EL (cell line): ENCODE data around the gene GRAMD1B.
"Not testable (repeated sequence)": the region's sequence is repeated elsewhere in the genome, so short reads cannot be mapped to it uniquely, and the experiment has no call there.

ENCODE experiments used
- DNase-seq: peaks from one replicate; pipeline ENCODE4 v3.0.0-alpha.2; 2016

GRAMD1B gene

DNA sequence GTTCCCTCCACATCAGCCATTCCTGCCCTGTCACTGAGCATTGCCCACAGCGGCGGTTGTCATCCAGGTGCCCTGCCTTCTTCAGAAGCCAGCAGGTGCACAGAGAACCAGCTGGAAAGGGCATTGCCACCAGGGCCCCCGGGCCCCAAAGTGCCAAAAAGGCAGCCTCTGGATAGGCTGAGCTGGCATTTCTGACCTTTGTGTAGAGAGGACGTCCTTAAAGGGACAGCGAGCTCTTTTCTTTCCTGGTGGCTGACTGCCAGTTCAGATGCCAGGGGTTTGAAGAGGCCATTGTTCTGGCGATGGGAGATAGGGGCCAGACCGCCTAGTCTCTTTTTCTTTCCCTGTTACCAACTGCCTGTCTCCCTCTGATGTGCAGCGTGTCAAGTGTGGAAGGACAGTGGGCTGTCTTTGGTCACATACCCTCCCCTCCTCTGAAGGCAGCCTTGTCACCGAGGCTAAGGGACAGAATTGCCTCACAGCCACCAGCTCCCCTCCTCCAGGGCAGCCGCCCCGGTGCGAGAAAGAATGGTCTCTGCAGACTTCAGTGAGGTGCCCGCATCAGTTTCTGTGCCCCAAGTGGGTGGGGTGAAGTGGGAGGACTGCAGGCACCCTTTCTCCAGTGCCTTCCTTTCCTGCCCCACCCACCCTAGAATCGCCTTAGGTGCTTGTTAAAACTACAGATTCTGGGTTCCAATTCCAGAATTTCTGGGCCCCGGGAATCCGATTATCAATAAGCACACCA is 114.7 kb downstream of the GRAMD1B start:
- no peak for DNase-seq

DNA sequence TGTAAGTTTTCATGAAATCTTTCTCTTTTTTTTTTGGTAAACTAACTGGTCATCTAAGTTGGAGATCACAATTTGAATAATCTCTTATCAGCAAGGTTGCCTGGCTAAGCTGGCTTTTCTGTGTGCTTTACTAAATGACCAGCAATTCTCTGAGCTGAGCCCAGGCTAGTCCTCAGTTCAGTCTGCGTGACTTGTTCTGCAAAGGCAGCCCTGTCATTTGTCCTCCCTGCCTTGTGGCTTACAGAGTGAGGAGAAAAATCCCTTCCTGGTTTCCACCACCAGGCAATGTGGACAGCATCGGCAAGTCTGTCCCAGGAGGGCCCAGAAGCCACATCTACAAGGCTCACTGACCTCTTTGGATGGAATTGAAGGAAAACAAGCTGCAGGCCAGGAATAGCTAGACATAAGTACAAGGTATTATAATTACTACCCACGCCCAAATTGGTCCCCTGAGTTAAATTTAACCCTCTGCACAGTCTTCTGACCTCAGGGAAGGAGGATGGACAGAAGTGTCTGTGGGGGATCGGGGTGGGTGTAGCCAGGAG is 115.7 kb downstream of the GRAMD1B start:
- DNase-seq: no peak

DNA sequence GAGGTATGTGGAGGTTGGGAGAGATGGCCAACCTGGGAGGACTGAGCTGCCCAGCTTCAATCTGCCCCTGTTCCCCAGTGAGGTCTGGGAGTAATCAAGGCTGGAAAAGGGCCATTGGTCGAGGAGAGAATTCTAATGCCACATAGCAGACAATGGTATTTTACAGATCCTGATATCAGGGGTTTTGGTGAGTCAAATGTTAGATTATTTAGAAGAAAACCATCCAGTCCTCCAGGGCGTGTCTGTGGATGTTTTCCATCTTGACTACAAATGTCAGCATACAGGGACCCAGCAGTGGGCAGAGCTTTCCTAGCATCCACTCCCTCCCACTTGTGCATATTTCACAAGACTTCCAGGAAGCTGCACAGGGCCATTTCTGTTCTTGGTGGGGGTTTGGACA is 116.4 kb downstream of the GRAMD1B start:
- peak; percentile 82 for DNase-seq

DNA sequence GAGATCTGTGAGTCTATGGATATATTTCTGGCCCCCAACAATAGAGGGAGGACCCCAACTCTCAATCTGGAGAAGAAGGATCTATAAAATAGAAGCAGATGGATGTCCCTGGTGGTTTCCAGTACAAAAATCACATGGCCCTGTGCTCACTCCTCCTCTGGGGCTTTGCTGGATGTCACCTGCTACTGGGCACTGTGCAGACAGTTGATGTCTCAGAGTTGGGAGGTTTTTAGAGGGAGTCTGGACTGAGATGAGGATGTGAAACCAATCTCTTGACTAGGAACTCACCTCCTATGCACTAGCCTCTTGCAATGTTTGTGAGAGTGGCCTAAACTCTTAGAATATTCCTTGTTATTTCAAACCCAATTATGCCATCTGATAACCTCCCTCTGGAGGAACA is 117.1 kb downstream of the GRAMD1B start:
- no peak for DNase-seq

DNA sequence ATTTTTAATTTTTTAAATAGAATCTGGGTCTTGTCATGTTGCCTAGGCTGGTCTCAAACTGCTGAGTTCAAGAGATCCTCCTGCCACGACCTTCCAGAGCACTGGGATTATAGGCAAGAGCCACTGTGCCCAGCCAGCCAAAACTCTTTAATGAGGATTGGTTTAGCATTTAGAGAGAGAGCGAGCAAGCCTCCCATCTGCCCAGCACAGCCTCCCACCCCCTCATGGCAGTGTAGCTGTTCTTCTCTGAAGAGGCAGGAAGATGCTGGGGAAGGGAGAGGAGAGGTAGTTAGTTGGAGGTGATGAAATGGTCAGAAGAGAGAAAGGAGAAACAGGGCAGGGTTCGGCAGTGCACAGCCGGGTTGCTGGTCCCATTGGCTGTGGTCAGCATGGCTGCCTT is 118.7 kb downstream of the GRAMD1B start:
- DNase-seq: no peak

DNA sequence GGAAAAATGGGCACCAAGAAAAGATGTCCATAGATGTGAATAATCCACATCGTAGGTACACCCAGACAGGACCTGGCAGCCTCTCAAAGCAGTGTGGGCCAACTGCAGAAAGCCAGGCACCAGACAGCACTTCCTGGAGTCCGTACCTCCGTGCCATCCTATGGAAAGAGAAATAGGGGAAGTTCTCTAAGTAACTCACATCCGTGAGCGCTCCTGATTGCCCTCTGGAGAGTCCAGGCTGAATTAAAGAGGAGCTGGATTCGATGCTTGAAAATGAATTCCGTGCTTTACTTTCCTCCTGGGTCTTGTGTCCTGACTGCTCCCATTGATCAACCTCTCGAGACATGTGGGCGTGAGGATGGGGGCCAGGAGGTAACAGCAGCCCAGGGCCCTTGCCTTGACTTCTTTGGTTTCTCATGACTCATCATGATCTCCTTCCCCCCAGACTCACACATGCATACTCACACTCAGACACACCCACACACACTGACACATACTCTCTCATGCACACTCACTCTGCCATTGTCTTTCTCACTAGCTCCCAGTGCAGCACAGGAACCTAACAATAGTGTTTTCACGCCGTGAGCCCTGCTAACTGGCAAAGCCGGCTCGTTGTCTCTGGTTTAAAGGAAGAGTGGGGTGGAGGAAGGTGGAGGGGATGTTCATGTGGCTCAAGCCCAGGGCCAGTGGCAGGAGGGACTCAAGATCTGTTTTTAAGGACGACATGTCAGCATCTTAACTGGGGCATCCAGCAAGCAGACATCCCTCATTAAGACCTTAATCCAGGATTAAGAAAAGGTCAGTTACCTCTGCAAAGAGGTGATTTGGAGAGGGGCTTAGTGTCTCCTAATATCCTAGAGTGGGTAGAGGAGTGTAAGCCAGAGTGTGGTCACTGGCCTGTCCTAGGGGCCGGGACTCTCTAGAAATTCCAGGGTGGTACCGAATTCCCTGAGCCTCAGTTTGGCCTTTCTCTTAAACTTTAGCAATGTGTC is 120.2 kb downstream of the GRAMD1B start:
- no peak for DNase-seq

DNA sequence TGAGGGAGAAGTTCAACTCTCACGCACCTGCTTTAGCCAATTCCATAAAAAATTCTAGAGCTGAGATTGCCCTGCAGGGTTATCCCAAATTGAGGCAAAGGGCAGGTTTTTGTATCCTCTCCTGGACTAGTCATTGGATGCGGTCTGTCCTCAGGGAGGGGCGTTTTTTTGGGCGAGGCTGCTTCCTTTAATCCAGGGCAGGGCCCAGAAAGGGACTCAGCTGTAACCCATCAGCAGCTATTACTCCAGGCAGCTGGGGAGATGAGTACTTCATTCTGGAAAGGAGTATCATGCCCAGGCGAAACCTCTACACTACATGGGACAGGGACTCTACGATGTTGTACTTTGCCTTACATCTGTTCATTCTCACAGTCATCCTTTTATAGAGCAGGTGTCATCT is 121.0 kb downstream of the GRAMD1B start:
- DNase-seq: no peak

DNA sequence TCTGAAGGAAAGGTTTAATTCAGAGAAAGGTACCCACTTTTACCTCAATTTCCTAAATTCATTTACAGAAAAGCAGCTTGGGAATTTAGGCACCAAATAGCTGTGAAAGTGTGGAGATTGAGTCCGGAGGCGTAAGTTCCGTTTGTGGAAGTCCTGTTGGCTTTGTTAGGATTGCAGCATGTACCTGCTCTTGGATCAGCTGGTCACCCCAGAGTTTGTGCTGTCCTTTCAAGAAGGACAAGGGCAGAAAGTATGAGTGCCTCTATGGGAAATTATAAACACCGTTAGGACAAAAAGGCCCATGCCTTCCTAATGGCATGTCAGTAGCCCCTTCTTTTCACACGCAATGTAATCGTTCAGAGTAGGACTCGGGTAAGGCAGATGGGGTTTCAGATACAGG is 126.6 kb downstream of the GRAMD1B start:
- DNase-seq: no peak

DNA sequence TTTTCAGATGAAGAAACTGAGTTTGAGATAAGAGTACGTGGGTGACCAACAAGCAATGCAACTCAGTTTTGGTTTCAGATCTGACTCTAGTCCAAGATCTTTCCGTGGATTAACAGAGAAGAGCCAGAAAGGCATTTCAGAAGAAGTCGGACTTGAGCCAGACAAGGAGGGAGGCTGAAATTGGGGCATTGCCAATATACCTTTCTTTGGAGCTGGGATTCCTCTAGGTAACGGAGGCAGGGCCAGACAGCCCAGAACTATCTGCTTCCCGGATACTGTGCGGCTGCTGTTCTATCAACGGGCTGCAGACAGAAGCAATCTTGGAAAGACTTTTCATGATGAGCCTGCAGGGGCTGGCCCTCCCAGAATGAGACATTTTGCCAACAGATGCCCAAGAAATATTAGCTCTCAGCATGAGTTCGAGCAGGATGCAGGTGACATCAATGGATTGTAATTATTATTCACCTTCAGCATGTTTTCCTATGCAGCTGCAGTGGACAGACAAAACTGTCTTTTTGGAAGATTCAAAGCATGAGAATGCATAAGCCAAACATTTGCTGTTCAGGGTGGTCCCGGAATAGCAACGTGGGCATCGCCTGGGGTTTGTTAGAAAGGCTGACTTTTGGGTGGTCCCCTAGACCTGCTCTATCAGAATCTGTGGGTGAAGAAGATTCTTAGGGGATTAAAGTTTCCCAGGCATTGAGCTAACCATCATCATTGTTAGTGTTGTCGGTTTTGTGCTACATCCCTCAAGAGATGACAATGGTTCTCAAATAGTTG is 128.7 kb downstream of the GRAMD1B start:
- DNase-seq: no peak

DNA sequence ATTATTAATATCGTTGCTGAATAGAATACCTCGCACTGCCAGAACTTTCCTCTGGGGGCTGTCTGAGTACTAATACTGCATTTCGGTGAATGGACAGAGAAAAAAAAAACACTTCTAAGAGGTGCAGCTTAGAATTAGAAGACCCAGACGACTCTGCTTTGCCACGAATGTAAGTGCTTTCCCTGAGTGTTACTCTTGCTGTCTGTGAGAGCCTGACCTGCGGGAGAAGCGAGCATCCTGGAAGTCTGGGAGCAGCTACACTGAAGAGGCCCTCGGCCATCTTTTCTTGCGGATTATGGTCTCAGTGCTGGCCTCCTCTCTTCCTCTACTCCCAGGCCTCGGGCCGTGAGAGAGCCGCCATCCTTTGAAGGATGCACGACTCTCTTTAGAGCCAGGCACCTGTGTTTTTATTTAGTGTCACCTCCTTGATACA is 129.5 kb downstream of the GRAMD1B start:
- peak; percentile 18 for DNase-seq

DNA sequence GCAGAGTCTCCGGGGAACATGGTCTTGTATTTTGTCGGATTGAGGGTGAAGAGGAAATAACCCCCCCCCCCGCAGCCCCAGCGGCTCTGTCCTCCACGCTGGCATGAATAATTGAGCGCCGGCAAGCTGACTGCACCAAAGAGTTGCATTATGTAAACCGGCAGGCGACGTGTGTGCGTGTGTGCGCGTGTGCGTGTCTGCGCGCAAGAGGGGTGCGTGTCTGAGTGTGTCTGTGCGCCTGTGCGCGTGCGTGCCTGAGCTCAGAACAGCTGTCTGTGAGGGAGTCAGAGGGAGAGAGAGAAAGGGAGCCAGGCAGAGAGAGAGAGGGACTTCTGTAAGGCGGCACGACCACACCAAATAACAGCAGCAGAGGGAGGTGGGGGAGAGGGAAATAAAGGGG is 129.9 kb downstream of the GRAMD1B start:
- peak; percentile 67 for DNase-seq

DNA sequence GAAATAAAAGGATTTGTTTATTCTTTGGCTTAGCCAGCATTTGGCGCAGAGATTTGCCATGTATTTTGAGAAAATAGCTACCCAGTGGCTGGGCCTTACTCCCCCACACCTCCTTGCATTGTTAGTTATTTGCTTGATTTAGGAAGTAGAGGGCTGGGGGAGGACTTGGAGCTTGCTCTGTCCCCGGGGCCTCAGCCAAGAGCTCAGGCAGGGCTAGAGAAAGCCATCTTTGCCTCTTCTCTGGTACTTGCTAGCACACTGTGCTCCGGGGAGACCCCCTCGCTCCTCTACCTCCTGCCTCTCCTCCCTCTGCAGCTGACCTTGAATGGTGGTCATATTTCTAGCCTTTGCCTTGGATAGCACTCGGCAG is 131.3 kb downstream of the GRAMD1B start:
- no peak for DNase-seq

DNA sequence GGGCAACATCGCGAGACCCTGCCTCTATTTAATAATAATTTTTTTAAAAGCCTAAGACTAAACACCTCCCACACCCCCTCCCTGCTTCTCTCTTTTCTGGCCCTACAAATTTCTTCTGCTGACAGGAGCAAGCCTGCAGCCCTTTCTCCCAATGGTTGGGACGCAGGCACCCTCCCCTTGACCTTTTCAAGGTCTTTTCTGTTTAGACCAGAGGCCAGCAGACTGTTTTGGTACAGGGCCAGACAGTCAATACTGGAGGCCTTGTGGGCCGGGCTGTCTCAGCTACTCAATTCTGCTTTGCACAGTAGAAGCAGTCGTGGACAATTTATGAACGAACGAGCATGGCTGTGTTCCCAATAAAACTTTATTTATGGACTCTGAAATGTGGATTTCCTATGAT is 132.1 kb downstream of the GRAMD1B start:
- DNase-seq: no peak

DNA sequence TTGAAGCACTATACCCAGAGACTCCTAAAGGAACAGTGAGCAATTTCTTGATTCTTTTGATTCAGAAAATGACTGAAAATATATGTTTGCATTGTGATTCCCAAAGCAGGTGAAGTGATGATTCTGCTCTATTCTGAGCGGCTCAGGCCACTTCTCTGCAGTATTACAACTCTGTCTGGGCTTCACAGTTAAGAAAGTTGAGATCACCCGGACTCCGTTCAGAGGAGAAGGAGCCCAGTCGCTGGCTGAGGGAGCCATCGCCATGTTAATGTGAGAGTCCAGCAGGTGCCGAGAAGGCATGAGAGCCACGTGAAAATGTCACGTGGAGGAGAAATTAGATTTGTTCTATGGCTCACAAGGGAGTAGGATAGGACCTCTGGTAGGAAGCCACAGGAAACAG is 132.8 kb downstream of the GRAMD1B start:
- no peak for DNase-seq

DNA sequence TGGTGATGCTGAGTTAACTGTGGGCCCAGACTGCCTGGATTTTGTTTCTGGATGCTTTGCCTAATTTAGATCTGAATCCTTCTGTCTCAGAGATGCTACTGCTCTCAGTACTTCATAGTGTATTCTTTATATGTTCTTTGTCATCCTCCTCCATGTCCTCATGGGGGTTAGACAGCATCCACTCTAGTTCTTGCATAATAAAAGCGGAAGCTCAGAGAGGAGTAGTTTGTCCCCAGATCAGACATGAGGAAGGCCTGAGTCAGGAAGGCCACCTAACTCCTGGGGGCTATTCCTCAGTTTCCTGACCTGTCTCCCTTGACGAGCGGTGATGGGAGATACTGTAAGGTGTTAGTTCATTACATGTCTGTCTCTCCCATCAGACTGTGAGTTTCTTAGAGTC is 134.2 kb downstream of the GRAMD1B start:
- no peak for DNase-seq

DNA sequence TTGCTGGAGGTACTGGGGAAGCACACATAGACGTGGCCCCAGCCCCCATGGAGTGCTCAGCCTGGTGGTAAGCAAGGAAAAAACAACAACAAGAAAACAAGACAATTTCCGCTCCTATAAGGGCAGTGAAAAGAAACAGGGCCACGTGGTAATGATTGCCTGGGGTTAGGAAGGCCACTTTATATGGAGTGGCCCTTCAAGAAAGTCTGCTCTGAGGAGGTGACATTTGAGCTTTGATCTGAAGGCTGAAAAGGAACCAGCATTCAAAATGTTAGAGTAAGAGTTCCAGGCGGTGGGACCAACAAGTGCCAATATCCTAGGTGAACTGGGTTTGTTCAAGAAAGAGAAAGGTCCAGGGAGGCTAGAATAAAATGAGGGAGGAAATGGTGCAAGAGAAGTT is 136.8 kb downstream of the GRAMD1B start:
- no peak for DNase-seq

DNA sequence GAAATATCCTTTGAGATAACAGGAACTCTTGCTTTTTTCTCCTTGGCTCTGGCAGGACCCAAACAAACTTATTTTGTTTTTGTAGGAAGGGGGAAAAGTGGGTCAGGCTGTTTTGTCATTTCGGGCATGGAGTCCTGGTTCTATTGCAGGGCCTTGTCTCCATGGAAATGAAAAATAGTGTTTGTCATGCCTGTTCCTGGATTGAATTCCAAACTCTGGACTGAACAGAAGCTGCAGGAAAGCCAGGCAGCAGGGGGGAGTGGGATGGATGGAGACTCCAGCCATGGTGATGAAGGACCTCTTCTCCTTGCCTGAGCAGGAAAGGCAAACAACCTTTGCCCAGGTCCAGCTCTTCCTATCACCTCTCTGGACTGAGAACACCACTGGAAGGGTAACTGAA is 137.4 kb downstream of the GRAMD1B start:
- DNase-seq: no peak

DNA sequence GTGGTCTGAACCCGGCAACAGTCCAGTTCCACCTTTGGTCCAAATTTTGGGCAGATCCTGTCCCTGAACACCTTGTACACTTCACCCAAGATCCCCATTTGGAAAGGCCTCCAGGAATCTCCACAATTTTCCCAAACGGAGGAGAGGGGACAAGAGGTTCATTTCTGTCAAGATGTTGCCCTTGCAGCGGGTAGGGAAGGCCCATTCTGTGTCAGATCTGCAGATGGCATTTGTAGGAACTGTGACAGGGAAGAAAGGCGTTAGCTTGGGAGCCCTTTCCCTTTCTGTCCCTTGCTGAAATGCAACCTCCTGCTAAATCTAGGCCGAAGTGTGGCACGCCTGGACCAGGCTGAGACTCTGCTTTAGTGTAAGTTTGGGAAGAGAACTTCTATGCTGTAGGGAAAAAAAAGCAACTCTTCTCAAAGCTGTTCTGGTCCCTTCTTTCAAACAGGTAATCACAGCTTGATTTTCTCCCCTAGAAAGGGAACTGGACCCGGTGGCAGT is 138.3 kb downstream of the GRAMD1B start:
- DNase-seq: no peak

DNA sequence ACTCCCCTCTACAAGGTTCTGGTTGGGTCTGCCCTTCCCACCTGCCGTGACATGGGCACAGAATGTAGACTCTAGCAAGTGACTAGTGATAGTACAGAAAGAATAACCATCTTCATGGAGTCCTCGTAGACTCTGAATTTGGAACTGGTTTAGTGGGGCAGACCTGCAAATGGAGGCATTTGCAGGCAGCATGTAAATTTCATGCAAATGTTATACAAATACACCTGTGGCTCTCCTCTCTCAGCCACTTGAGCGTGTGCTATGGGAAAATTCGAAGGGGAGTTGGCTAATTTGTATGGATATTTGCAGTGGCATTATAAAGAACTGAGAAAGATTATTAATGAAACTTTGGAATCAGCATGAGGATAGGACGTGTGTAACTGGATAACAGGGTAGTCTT is 139.3 kb downstream of the GRAMD1B start:
- no peak for DNase-seq

DNA sequence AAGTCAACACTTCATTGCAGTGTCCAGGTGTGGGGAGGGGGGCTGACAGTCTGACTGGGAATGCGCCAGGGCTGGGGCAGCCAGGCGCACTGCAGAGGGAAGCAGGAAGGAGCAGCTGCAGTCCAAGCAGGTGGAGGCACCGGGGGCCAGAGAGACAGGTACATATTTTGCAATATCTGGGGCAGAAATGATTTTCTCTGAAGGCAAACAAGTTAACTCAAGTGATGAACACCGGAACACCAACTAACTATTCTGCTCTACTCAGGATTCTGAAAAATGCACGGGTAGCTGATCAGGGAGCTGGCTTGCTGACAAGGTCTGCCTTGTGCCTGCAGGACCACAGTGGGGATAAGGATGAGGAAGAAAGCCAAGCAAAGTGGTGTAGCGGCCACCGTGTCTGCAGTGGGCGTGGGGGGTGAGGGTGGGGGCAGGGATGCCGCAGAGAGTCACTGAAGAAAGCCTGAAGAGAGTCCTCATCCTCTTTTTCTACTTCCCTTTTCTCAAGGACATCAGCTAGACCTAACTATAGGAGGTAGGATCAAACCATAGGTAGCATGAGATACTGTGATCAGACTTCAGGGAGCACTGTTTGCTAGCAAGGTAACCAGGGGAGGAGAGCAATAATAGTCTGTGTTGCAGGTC is 141.0 kb downstream of the GRAMD1B start:
- no peak for DNase-seq

DNA sequence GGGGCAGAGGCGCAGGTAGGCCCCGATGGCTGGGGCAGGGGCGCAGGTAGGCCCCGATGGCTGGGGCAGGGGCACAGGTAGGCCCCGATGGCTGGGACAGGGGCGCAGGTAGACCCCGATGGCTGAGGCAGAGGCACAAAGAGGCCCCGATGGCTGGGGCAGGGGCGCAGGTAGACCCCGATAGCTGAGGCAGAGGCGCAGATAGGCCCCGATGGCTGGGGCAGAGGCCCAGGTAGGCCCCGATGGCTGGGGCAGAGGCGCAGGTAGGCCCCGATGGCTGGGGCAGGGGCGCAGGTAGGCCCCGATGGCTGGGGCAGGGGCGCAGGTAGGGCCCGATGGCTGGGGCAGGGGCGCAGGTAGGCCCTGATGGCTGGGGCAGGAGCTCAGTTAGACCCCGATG is 142.7 kb downstream of the GRAMD1B start:
- DNase-seq: not testable (repeated sequence)

DNA sequence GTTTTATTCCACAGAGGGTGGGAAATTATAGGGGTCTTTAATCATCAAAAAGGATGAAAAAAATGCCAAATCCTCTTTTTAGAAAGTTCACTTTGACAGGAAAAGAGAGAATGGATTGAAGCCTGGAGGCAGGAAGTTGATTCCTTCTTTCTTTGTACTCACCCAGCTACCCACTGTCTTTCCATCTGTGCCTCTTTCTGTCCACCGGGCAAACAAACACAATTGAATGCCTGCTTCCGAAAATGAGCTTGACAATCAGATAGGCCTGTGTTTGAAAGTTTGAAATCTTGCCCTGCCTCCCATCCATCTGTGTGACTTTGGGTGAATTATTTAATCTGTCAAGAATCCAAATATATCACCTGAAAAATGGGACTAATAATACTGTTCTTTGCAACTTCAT is 143.2 kb downstream of the GRAMD1B start:
- DNase-seq: no peak
